NT2/D1 (cell line): Measurements from ENCODE around the gene HYAL4.
"Not testable (repeated sequence)": the region's sequence is repeated elsewhere in the genome, so short reads cannot be mapped to it uniquely, and the experiment has no call there.

Experiments
- YY1 ChIP-seq: IDR thresholded peaks from 2 replicates; pipeline ENCODE4 v1.6.1; 2011; ENCODE audit not compliant: insufficient read length, insufficient read depth
- ZNF274 ChIP-seq: IDR thresholded peaks from 2 replicates; pipeline ENCODE4 v1.6.1; 2011; ENCODE audit warnings: mild to moderate bottlenecking, low read depth, low read length

- not testable (repeated sequence) for TF ChIP-seq ZNF274, YY1
These were observed 9.3 kb downstream of the HYAL4 start for GRCh38 chr7:123854291-123854690.
